ENCODE results near the gene RFC1.
"Not testable (repeated sequence)": the region's sequence is repeated elsewhere in the genome, so short reads cannot be mapped to it uniquely, and the experiment has no call there.

RFC1 gene

DNA sequence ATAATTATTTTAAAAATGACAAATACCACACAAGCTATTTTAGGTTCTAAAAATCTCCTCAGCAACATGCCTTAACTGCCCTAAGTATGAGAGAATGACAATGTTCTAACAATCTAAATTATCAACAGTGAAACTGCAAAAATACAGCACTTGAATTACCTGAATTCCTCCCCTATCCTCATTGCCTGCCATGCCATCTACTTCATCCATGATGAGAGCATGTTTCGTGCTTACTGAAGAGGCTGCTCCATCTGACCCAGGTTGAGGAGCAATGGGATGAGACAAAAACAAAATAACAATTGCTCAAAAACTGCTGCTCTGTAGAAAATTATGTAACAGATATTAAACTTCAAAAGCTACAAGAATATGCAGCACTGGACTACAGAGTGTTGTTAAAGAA, 63.3 kb downstream of the RFC1 start:
- no peak for DNase-seq

DNA sequence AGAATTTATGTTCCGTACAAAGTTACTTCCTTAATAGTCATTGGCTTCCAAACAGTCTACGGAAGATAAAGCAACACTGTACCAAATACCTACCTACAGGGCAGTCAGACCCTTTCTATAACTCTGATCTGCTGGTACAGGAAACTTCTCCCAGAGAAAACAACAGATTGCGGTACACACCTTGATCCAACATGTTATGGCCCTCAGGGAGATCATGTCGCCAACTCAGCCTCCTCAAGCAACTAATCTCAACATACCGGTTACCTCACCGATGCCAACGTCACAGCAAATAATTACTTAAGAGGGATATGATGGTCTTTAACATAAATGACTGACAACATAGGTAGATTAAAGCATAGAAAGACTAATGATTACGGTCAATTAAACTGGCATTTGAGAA, 70.4 kb downstream of the RFC1 start:
- DNase-seq: no peak

DNA sequence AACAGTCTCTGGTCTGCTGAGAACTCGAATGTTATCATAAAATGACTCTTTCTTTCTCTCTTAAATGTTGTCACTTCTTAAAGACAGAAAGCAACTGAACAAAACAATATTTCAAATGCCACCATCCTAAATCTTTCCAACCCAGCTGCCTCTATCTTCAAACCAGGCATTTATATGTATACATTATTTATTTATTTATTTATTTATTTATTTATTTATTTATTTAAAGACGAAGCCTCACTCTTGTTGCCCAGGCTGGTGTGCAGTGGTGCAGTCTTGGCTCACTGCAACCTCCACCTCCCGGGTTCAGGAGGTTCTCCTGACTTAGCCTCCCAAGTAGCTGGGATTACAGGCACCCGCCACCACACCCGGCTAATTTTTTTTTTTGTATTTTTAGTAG, 73.7 kb downstream of the RFC1 start:
- not testable (repeated sequence) for DNase-seq

- DNase-seq: no peak
Measured at GRCh38 chr4:39291686-39292085, 74.5 kb downstream of the RFC1 start.

DNA sequence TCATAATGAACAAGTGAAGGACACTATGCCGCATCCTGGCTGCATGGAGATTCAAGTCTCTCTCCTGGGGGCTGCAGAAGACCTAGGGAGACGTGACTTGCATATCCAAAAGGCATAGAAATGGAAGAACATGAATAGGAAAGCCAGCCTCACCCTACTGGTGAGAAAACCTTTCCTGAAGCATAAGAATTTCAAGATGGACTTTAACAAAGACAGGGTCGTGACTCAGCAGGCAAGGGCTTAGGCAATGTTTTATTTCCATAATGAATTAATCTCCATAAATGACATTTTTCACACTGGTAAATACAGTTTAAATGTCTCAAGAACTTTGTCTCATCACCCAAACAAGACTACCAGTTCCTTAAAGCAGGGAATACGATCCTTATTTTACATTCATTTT, 78.9 kb downstream of the RFC1 start:
- no peak for DNase-seq

DNA sequence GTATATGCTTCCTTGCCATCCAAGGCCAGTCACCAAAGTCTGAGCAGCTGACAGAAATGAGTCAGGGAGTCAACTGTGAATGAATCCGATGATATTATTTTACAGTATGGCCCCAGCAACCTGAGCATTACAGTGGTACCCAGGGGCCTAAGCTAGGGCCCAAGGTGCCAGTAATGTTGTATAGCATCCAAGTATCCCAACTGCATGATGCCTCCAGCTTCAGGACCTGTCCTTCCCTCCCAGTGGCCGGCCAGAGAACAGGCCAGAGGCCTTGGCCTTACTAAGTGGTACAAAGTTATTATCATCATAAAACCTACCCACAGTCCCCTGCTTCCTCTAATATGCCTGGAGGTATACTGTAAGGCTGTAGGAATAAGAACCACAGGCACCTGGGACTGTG, 79.9 kb downstream of the RFC1 start:
- no peak for DNase-seq

GRCh38 chr4:39285853-39286252, 80.3 kb downstream of the RFC1 start:
- no peak for DNase-seq

DNA sequence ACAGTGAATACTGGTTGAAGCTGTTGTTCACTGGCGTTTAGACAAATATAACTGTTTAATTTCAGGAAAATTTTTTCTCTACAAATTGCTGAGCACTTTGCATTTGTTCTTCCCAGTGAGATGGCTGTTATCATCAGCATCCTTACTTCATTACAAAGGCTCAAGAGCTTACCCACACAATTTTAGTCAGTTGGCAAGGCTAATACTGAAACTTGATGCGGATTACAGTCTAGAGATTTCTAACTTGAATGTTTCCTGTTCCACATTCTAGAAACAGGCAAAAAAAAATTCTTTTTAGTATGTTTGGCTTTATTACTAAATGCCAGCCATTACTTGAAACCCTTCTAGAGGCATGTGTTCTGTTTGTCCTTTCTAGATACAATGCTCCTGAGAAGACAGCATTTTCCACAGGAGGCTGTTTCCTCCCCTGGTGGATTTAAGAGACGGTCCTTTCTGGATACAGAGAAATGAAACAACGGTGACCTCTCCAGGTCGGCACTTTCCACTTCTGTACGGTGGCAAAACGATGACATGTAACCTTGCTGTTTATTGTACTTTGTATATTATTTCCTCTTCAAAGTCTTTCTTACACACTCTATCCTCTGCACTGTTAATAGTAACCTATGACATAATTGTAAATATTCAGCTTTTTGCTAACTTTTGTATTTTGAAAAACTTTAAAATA, 80.9 kb downstream of the RFC1 start:
- no peak for DNase-seq

GRCh38 chr4:39280770-39281169, 85.4 kb downstream of the RFC1 start:
- no peak for DNase-seq

GRCh38 chr4:39279416-39279815, 86.7 kb downstream of the RFC1 start:
- peak; percentile 84 for DNase-seq

GRCh38 chr4:39278476-39278875, 87.7 kb downstream of the RFC1 start:
- DNase-seq: no peak

- not testable (repeated sequence) for DNase-seq
Measured at GRCh38 chr4:39277661-39278060, 88.5 kb downstream of the RFC1 start.

DNA sequence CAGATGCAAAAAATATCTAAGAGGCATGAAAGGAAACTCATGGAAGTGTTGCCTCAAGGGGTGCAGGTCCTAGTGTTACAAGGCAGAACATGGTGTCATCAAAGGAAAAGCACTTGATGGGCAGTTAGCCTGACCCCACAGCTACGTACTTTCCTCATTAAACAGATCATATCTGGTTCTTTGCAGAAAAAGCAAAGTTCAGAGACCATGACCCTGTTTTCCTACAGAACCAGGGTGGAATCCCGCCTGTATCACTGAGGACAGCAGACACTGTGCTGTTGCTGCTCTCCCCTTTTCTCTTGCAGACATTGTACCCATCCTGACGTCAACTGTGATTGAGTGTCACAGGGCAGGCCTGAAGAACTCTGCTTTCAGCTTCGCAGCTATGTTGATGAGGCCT, 91.7 kb downstream of the RFC1 start:
- no peak for DNase-seq

GRCh38 chr4:39263895-39264294, 102.3 kb downstream of the RFC1 start:
- no peak for DNase-seq

DNA sequence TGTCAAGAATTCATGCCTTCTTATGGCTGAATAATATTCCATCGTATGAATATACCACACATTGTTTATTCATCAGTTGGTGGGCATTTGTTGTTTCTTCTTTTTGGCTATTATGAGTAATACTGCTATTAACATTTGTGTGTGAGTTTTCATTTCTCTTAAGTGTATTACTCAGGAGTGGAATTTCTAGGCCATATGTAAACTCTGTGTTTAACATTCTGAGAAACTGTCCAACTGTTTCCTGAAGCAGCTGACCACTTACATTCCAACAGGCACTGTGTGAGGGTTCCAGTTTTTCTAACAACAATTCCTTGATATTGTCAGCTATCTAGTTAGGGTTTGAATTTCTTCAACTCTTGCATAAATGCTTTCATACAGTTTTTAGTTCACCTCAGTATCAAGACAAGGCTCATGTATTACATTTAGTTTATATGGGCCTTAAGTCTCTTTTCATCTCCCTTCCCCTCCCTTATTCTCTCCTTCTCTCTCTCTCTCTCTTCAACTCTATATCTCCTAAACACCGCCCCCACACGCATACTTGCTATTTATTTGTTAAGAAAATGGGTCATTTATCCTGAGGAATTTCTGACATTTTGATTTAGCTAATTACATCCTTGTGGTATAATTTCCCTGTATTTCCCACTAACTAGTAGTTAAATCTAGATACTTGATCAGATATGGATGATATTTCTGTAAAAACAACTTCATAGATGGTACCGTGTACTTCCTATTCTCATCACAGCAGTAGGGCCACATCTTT, 106.4 kb downstream of the RFC1 start:
- DNase-seq: no peak

DNA sequence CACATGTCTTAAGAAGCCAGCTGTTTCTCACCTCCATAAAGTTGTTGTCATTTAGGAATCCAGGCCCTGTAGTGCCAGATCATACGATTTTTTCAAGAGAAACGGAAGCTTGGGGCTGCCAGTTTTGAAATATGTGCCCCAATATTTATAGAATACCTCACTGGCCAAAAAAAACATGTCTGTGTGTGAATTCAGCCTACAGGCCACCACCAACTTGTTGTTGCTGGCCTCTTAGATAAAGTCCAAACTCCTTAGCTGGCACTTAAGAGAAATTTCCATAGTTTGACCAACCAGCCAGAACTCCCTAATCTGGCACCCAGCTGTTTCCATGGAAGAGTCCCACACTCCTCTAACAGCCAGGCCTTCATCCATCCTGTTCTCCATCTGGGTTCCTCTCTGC, 109.7 kb downstream of the RFC1 start:
- no peak for DNase-seq

GRCh38 chr4:39255871-39256270, 110.3 kb downstream of the RFC1 start:
- DNase-seq: no peak

- DNase-seq: no peak
Measured at GRCh38 chr4:39255266-39255665, 110.9 kb downstream of the RFC1 start.

DNA sequence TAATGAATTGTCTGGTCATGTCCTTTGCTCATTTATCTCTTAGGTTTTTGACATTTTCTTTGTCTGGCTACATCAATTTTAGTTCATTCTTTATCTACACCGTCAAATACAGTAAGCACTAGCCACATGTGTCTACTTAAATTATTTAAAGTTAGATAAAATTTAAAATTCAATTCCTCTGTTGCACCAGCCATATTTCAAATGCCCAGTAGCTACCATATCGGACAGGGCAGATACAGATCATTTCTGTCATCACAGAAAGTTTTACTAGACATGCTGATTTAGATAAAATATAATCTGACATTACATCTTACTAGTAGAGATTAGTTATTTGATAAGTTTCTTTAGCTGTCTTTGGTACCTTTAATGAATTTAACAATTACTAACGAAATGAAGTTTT, 122.7 kb downstream of the RFC1 start:
- DNase-seq: no peak

Data from islet precursor cell (in vitro differentiated cells).